Ecto neural progenitor cell (in vitro differentiated cells): ENCODE data around the gene ANKRD29.
A peak's percentile ranks its signal among the peaks of the same experiment; 100 is the strongest.
"Not testable (repeated sequence)": the region's sequence is repeated elsewhere in the genome, so short reads cannot be mapped to it uniquely, and the experiment has no call there.

Source experiments
- DNase-seq: peaks from one replicate; pipeline ENCODE4 v3.0.0-alpha.2; 2018; ENCODE audit warnings: low spot score

The ANKRD29 gene

GRCh38 chr18:23645568-23646175 is 17.0 kb downstream of the ANKRD29 start:
- DNase-seq = no peak

DNA sequence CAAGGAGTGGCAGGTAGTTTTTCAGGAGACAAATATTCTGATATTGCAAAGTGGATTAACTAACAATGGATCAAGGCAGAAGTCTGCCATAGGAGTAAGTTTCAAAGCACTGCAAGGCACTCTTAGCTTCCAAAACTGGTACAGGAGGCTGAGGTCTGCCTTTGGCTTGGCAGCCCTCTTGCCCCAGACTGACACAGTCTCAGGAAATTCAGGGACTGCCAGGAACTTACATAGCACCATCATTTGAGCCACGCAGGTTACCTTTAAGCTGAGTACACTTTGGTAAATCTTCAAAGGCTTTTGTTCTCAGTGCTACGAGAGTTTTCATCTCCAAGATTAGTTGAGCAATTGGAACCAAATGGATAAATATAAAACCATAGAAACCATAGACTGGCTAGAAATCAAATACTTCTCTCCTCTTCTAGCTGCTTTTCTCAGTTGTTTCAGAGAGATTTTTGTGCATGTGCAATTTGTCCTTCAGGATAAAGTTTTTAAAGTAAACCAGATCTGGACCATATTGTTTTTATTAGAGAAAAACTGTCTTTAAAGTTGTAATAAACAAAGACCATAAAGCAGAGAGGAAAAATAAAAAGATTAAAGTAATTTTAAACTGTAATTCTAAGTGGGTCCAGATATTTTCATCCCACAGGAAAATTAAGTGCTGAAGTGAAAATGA is 18.8 kb downstream of the ANKRD29 start:
- no peak for DNase-seq

DNA sequence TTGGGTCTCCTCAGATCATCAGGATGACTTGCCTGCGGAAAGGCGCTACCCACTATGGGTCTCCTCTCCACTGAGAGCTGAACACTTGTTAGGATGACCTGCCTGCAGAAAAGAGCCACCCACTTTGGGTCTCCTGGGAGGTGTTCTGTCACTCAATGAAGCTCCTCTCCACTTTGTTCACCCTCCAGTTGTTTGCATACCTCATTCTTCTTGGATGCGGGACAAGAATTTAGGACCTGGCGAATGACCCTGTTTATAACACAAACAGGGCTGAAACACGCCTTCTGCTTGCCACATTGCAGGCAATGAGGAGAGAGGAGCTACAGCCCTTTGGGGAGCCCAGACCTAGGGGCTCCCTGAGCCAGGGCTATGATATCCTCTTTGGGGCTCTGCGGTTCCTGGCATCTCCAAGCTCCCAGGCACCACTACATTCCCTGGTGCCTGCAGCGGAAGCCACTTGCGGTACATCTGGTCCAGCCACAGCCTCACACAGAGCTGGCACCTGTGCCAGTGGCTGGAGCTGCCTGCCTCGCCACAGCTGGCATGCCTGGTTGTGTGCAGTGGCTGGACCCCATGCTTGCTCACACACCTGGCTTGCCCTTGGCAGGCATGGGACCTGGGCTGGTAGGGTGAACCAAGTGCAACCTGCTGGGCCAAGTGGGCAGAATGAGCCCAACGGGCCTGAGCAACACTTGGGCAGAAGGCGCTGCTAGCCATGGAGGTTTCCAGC is 20.6 kb downstream of the ANKRD29 start:
- no peak for DNase-seq

- DNase-seq = no peak
These were observed 21.5 kb downstream of the ANKRD29 start for GRCh38 chr18:23641143-23641720.

- no peak for DNase-seq
These were observed 22.7 kb downstream of the ANKRD29 start for GRCh38 chr18:23640052-23640451.

GRCh38 chr18:23636433-23636832 is 26.3 kb downstream of the ANKRD29 start:
- not testable (repeated sequence) for DNase-seq

GRCh38 chr18:23636071-23636399 is 26.7 kb downstream of the ANKRD29 start:
- DNase-seq = no peak

DNA sequence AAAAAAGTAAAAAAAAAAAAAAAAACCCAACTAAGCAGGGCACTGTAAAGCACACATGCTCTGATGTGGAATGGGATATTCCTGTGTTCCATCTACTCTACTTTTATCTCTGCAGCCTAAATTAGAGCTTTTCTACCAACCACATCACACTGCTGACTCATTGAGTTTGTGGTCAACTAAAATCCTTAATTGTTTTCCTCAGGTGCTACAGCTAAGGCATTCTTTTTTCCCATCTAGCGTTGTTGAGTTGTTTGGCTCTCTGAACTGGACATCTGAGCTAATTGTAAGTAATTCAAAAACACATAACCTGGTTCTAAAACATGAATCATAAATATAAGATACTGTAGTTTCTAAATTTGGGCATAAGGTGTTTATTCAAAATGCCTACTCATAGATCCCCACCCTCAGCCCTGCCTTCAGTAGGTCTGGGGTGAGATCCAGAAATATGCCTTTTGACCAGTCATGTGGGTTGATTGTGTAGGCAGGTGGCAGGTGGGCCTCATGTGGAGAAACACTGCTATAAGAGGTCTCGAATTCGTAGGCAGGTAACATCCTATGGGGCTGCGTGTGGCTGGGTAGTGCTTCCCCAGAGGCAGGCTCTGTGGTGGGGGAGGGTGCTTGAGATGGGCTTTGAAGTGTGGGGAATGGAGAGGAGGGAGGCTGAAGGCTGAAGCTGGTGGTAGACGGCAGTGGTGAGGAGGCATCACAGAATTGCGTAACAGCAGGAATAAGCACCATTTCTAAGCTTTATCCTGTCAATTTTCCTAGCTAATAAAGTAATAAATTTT is 27.2 kb downstream of the ANKRD29 start:
- DNase-seq = no peak

- no peak for DNase-seq
These were observed 28.0 kb downstream of the ANKRD29 start for GRCh38 chr18:23634692-23635091.

GRCh38 chr18:23632615-23633014 is 30.1 kb downstream of the ANKRD29 start:
- no peak for DNase-seq

DNA sequence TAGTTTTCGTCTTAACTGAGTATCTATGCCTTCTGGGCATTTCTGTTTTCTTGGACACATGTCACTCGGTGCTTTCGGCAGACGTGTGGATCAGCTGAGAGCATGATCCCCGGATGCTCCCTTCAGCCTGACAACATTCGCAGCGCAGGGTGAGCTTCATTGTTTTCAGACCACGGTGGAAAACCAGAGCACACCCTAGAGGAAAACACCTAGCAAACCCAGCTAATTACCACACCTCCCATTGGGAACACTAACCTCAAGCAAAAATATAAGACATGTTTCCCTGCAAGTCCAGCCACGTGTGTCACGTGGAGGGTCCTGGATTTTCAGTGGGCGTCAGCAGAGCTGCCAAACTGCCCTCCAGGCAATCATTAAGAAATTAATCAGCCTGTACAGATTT is 31.0 kb downstream of the ANKRD29 start:
- DNase-seq = no peak

DNA sequence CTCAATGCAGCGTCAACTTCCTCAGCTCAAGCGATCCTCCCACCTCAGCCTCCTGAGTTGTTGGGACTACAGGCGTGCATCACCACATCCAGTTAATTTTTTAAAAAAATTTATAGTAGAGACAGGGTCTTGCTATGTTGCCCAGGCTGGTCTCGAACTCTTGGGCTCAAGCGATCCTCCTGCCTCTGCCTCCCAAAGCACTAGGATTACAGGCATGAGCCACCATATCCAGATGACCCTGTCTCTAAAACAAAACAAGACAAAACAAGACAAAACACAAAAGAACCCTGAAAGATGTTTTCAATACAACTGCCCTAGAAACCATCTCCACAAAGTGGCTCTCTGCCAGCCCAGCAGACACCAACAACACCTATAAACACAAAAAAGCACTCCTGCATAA is 31.4 kb downstream of the ANKRD29 start:
- DNase-seq = no peak

DNA sequence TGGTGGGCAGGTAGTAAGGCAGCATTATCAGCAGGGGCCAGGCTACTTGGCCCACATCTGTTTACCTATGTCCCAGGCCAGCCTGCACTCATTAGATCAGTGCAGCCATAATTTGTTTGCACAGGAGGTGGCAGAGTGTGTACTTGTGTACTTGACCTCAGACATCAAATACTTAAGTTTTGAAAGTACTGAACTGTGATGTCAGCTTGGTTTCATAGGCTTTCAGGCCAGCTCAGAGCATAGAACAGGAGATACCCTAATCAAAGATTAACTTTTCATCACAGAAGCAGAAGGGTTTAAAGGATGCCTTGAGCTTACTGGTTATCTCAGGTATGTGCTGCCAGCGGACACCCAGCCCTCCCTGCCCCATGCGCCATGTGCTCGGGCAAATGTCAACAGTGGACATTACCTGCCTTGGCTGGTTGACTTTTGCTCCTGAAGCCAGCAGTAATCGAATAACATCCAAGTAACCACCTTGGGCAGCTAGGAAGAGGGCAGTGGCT is 33.2 kb downstream of the ANKRD29 start:
- no peak for DNase-seq

DNA sequence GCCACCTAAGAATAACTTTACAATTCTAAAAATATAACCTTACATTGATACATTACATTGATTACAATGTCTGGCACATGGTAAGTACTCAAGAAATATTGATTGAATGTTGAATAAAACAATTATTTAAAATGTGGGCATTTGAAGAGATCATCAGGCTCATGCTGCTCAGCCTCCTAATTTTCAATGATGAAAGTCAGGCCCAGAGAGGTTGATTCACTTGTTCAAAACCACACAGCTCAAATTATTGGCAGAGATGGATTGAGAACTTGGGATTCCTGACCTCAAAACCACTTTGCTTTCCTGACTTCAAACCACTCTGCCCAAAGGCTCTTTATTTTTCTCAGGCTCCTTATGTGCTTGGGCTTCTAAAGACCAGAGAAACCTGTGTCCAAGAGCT is 34.7 kb downstream of the ANKRD29 start:
- no peak for DNase-seq

GRCh38 chr18:23627321-23627720 is 35.4 kb downstream of the ANKRD29 start:
- no peak for DNase-seq

DNA sequence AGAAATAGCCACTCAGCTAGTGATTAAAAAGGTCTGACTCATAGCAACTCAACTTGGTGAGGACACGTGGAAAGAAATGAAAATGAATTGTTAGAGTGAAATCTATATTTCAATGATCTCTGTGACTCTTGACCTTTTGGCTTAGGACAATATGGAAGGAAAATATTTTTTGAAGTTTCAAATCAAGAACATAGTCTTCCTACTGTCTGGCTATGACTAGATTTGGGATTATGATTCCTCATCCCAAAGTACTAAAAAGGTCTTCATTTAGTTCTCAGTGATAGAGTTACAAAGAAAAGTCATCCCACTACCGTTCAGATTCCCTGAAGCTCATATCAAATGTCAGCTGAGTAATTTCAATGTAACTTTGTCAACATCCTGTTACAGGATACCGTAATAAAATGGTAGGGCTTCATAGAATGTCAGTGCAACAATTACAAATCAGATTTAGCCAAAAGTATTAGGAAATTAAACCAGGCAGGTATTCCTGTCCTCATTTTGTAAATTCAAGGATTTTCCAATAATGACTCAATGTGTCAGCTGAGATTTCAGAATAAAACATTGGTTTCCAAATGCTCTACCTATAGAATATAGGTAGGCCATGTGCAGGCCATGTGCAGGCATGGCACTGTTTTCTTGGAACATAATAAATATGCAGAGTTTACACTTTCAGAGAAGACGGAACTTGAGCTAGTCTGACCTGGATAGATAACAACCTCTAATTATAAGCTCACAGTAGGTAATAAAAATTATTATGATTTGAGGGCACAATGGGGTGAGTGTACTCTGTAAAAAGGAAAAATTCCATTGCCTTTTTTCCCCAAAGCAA is 36.0 kb downstream of the ANKRD29 start:
- DNase-seq = no peak

DNA sequence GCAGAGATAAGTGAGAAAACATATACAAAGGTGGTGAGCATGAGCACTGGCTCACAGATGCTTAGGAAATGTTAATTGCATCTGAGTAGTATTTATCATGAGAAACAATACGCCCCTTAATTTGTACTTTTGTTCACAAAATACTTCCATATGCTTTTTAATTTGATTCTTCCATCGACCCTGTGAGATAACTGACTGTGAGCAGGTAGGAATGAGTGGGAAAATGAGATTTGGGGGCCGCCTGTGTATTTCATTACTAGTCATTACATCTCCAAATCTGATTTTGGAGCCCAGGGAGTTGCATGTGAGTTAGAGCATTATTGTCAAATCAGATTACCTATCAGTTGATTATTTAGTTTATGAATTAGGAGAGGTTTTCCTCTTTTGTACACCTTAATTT is 39.7 kb downstream of the ANKRD29 start:
- DNase-seq = no peak

GRCh38 chr18:23619388-23619881 is 43.3 kb downstream of the ANKRD29 start:
- DNase-seq = peak; percentile 61

DNA sequence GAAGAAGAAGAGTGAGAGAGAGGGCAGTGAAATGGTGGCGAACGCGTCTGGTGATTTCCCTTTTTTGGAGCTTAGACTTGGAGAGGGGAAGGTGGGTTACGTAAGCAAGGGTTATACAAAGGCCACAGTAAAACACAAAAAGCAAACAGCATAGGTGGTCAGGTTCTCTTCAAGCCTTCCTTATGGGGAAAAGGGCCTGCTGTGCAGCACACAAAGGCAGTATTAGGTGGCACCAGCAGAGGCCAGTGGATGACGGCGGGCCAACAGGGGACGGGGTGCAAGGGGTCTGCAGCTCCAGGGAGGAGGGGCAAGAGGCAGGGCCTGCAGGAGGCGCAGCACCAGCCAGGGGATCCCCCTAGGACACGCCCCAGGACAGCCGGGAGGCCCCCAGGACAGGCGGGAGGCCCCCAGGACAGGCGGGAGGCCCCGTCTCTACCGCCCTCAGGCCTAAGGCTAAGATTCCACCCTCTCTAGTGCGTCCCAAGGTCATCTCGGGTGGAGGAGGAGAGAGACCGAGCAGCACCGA is 43.8 kb downstream of the ANKRD29 start:
- DNase-seq = peak; percentile 74

DNA sequence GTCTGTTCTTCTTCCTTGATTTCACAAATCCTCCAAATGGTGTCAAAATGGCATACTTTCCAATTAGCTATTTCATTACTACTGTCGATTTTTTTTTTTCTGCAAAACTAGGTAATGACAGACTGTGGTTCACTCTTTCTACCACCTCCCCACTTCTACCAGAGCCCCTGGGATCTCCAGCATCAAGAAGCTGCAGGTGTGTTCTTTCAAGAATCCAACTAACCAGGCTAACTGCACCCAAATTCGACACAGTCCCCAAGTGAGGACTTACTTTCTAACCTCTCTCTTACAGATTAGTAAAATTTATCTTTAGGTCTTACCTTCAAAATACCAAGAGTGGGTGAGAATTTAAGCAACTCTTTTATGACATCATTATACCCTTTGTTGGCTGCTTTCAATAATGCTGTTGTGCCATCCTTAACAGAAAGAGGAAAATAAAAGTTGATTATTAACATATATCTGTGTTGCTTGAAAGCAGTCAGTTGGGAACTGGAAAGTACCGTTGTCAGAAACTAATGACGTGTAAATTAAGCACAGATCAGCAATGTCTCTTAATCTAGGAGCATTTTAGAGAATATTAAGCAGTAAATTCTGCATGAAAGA is 45.2 kb downstream of the ANKRD29 start:
- no peak for DNase-seq
